Choroid plexus epithelial cell (primary cell): Measurements from ENCODE around the gene LRP1B.

Source experiments
- DNase-seq: peaks from one replicate; pipeline ENCODE4 v3.0.0-alpha.2; 2010; ENCODE audit warnings: low read depth
- H3K4me3 ChIP-seq: 2 replicates; pipeline ENCODE4 v1.5.1; 2011; ENCODE audit warnings: low read depth, mild to moderate bottlenecking, control low read depth, low read length, moderate library complexity
- TF ChIP-seq, protein P1 (sequence below): conservative IDR thresholded peaks from 2 replicates; pipeline ENCODE4 v1.5.1; 2011; ENCODE audit warnings: low read depth, mild to moderate bottlenecking, control low read depth, inconsistent platforms, low read length, moderate library complexity

The LRP1B gene

DNA sequence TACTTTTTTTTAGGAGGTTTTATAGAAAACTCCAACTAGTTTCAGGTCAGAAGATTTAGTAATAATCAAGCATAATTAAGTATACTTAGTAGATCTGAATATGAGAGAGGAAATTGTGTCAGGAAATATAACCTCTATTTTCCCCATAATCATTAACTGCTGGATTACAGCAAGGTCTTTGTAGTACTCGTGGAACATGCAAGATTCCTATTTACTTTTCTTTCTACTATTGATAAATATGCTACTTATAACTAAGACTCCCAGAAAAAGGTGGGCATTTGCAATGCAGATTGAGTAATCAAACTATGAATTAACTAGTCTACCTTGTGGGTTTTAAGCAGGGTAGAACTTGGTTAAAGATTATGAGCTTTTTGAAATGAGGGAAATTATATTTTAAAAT lies 570.1 kb downstream of the LRP1B start:
- TF ChIP-seq, protein P1, sequence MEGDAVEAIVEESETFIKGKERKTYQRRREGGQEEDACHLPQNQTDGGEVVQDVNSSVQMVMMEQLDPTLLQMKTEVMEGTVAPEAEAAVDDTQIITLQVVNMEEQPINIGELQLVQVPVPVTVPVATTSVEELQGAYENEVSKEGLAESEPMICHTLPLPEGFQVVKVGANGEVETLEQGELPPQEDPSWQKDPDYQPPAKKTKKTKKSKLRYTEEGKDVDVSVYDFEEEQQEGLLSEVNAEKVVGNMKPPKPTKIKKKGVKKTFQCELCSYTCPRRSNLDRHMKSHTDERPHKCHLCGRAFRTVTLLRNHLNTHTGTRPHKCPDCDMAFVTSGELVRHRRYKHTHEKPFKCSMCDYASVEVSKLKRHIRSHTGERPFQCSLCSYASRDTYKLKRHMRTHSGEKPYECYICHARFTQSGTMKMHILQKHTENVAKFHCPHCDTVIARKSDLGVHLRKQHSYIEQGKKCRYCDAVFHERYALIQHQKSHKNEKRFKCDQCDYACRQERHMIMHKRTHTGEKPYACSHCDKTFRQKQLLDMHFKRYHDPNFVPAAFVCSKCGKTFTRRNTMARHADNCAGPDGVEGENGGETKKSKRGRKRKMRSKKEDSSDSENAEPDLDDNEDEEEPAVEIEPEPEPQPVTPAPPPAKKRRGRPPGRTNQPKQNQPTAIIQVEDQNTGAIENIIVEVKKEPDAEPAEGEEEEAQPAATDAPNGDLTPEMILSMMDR = no peak
- no peak for DNase-seq
- no peak overlapping the region for H3K4me3 ChIP-seq

DNA sequence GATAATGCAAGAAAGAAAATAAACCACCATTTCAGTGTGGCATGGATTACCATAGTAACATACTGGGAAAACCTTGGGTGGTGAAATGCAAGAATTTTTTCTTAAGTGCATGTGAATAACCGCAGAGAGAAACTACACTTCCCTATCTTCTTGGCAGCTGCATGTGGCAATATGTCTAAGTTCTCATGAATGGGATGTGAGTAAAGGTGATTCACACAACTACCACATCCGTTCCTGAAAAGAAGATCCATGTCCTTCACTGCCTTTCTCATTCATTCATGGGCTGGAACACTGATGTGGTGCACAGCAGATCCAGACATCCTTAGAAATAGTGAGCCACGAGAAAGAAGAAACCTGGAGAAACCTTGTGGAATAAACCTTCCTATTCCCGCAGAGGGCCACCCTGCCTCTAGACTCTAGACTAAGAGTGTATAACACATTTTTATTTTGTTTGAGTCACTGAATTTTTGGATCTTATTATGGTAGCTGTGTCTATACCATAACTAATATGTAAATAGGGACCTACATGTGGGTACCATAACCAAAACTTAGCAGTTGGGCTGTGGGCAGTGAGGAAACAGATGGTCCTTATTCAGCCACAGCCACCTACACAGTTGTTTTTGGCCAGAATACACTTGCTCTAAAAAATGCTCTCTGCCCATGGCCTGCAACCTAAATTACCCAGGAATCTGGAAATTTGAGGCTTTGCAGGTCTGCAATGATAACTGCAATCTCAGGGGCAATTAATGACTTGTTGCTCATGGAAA lies 573.3 kb downstream of the LRP1B start:
- TF ChIP-seq, protein P1 = no peak
- no peak overlapping the region for H3K4me3 ChIP-seq
- DNase-seq = peak; percentile 98

DNA sequence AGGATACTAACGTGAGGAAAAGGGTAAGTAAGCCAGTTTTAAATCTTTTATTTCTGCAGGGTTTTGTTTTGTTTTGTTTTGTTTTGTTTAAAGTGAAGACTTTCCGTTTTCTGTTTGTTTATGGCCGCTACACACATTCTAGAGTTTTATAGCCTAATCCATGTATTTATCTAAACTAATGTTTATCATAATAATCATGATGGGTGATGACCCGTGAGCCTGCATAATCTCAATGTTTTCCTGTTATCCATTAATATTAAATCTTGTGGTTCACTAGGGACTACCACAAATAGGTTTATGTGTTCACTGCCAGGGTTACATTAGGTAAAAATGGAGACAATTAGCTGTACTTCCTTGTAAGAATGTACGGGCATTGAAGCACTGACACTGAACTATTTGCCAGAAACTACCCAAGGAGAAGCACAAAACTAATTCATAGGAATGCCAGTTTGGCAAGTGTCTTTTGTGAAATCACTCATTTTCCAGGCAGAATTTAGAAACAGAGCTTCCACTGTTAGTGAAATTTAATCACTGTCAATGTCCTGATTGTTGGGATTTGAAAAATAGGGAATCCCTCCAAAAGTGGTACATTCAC lies 574.8 kb downstream of the LRP1B start:
- no peak for DNase-seq
- TF ChIP-seq, protein P1 = no peak
- no peak overlapping the region for H3K4me3 ChIP-seq

DNA sequence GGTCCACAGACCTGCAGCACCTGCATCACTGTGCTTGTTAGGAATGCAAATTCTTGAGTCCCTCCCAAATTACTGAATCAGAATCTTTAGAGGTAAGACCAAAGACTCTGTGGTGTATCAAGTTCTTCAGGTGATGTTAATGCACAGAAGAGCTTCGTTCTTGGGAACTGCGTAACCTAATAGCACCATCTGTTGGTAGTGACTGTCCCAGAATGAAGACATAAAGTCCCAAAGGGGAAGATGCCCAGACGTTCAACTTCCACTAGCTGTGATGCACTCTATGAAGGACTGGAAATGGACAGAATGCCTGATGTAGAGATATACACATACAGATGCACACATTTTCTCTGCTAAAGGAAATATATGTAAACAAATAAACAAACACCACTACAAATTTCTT lies 576.0 kb downstream of the LRP1B start:
- DNase-seq = peak; percentile 75
- TF ChIP-seq, protein P1 = peak; percentile 77
- H3K4me3 ChIP-seq = no peak overlapping the region

DNA sequence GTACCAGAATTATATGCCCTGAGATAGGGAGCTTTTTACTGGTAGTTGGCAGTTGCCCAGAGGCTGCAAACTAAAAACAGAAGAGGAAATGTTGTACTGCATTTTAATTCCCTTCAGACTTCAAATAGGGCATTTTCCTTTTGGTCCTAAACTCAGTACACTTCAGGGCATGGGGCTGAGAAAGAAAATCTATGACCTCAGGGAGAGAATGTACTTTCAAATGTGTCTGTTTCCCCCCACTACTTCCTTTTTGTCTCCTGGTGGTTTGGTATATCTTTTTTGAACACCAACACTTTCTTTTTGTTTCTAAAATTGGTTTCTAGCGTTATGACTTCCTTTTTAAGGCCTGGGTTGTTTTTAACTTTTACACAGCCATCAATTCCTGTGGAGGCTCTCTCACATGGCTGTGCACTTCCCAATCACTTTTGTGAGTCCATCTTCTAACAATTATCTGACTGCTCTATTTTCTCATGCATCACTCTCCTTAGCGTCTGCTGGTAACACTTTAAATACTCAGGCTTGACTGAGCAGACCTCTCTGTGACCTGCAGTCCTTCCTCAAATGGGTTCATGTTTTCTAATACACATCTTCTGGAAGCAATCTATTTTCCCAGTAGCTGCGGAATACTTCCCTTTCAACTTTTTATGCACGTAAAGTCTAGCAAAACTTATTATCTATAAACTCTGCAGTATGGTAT lies 596.0 kb downstream of the LRP1B start:
- TF ChIP-seq, protein P1 = no peak
- DNase-seq = no peak
- no peak overlapping the region for H3K4me3 ChIP-seq

DNA sequence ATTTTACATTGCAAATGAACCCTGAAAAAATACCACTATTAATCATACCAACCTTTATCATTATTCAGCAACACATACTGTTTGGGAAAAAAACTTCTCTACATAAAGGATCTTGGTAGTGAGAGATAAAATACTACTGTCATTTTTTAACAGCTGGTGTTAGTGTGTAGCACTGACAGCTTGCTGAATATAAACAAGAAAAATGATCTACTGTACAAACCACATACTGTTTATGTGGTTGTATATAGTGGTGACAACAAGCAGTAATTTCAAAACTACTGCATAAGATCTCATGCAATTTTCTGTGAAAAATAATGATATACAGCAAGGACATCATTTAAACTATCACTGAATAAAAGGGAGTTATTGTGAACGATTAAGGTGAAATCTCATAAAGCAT lies 601.2 kb downstream of the LRP1B start:
- TF ChIP-seq, protein P1 = no peak
- no peak overlapping the region for H3K4me3 ChIP-seq
- no peak for DNase-seq
